Ovary (tissue), 9 donors: ENCODE measurements around the gene TMEM120B. TPM values are rescaled to one million over a fixed set of nuclear protein-coding genes. Genes with fewer than 3 reads are reported as not detected.

ENCODE experiments used
- DNase-seq, 5 donors: peaks; one replicate each; pipeline ENCODE4 v3.0.0-alpha.2; 2019 to 2020
- H3K27ac ChIP-seq, 2 donors: fragments of 200-600 bp; one replicate each; pipeline versions ENCODE4 v1.5.1 to v1.8.0; 2019 to 2022
- H3K27me3 ChIP-seq: fragments of 200-600 bp; one replicate; pipeline ENCODE4 v1.8.0; 2022
- H3K36me3 ChIP-seq: fragments of 200-600 bp; sonication (generic); one replicate; pipeline ENCODE4 v1.5.1; 2019
- H3K4me1 ChIP-seq: one replicate; pipeline ENCODE4 v1.8.1; 2013; ENCODE audit warnings: mild to moderate bottlenecking, moderate library complexity; ENCODE audit not compliant: insufficient read depth
- H3K4me3 ChIP-seq: fragments of 200-600 bp; sonication (generic); one replicate; pipeline ENCODE4 v1.5.1; 2017
- H3K9me3 ChIP-seq, 2 donors: fragments of 200-600 bp in 1 of 2; sonication (generic) in 1 of 2; one replicate each; pipeline versions ENCODE4 v1.5.1 to v1.8.1; 2013 to 2019; ENCODE audit warnings: mild to moderate bottlenecking in 1 of 2, moderate library complexity in 1 of 2
- EP300 ChIP-seq: sonication (generic); formaldehyde crosslinking; IDR thresholded peaks from one replicate; pipeline ENCODE4 v1.6.1; 2017; ENCODE audit warnings: antibody characterized with exemption
- POLR2A ChIP-seq: fragments of 450-650 bp; IDR thresholded peaks from one replicate; pipeline ENCODE4 v1.6.1; 2017; ENCODE audit warnings: antibody characterized with exemption, mild to moderate bottlenecking, moderate library complexity
- WGBS, 3 donors: extraction: QIAGEN DNeasy Blood & Tissue Kit in 1 of 3; methylation state at CpG; one replicate each; pipeline versions ENCODE4 v1.1.5 to v1.1.7; 2013 to 2017; 5-methylcytosine and 5-hydroxymethylcytosine counted together
- intact Hi-C, 4 donors: fragments of 100-400 bp; cut with DNase I; formaldehyde crosslinking; loops; one replicate each; pipeline versions ENCODE4 v1.11.0 to v1.15.1; 2022 to 2023
- polyA plus RNA-seq, 2 donors: library from polyadenylated mRNA; stranded (reverse); fragments of 200-250 nt in 1 of 2; fragments of 350-450 nt in 1 of 2; fragmentation: Illumina TruSeq in 1 of 2; extraction: RNeasy Lipid Tissue Mini Kit (QIAGEN cat#74804) in 1 of 2; gene quantifications; one replicate each; pipeline ENCODE4 v1.2.3, GENCODE V29; 2013 to 2014
- total RNA-seq, 7 donors: library from RNA; depleted of rRNA in 2 of 7; stranded (reverse); fragments of >200 nt in 2 of 7; fragmentation: NEBNext Ultra II Directional in 3 of 7; extraction: Animal tissue kit (Norgen Biotek cat#: 25700) in 3 of 7; gene quantifications; one replicate each; pipeline versions ENCODE4 v1.1.0 to v1.2.4, GENCODE V29; 2016 to 2023
- TF ChIP-seq, protein P1 (sequence below), 3 donors: fragments of 450-650 bp in 2 of 3; fragments of 200-600 bp in 1 of 3; IDR thresholded peaks; one replicate each; pipeline versions ENCODE4 v1.5.1 to v1.8.0; 2016 to 2022; ENCODE audit warnings: antibody characterized with exemption in 3 of 3, mild to moderate bottlenecking in 1 of 3
- donor health status: DM: no; HTN: no; CAD: no; lungs with moderate emphysema.
- donor health status: DM: no; HTN: no; CAD: no.
- donor health status: Bipolar disorder and iron deficiency.
- donor health status: DM: yes; HTN: yes; CAD: no.
- donor health status: DM: no; HTN: no; CAD: no.
- donor health status: DM: yes; HTN: yes; CAD: no.

The TMEM120B gene
- total and polyA plus RNA-seq, 9 donors, result 2.0 to 15.3 (median 7.1) TPM

DNA sequence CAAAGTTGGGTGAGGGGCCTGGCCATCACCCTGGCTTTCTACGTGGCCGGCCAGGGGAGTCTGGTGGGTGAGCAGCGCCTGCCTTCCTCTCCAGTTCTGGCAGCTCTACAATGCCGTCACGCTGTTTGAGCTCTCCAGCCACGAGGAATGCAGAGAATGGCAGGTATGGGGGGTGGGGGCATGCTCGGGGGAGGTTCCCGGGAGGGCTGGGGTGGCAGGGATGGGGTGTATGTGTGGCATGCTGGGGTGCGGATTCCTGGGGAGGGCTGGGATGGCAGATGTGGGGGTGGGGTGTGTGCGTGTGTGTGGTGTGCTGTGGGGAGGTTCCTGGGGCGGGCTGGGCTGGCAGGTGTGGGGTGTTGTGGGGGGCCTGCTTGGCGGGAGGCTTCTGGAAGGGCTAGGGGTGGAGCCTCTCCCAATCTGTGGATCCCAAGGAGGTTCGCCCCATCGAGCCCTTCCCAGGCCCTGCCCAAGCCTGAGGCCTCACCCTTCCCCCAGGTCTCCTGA lies 62.5 kb downstream of the TMEM120B start:
- no peaks in the 10 kb centered on the region for H3K27me3 ChIP-seq
- H3K4me1 ChIP-seq, result no peaks in the 10 kb centered on the region
- no peaks in the 10 kb centered on the region for H3K36me3 ChIP-seq
- TF ChIP-seq EP300 (no peak), POLR2A (no peak)
- TF ChIP-seq, protein P1, sequence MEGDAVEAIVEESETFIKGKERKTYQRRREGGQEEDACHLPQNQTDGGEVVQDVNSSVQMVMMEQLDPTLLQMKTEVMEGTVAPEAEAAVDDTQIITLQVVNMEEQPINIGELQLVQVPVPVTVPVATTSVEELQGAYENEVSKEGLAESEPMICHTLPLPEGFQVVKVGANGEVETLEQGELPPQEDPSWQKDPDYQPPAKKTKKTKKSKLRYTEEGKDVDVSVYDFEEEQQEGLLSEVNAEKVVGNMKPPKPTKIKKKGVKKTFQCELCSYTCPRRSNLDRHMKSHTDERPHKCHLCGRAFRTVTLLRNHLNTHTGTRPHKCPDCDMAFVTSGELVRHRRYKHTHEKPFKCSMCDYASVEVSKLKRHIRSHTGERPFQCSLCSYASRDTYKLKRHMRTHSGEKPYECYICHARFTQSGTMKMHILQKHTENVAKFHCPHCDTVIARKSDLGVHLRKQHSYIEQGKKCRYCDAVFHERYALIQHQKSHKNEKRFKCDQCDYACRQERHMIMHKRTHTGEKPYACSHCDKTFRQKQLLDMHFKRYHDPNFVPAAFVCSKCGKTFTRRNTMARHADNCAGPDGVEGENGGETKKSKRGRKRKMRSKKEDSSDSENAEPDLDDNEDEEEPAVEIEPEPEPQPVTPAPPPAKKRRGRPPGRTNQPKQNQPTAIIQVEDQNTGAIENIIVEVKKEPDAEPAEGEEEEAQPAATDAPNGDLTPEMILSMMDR (IDR thresholded peaks at IDR 0.05), result no peak
- H3K9me3 ChIP-seq, result no peaks in the 10 kb centered on the region
- H3K27ac ChIP-seq, result no peak overlapping the region
- intact Hi-C loops, result loop anchor here in 3 of 4 donors (5.0 kb wide), 2 partner anchors 73 to 78 kb away; no protein-coding TSS in a partner anchor
- 74 to 84% (median 75%) methylated on average over 14 of the region's 14 CpGs for whole genome bisulfite sequencing, 3 donors
- H3K4me3 ChIP-seq, result no peak overlapping the region
- no peak for DNase-seq

DNA sequence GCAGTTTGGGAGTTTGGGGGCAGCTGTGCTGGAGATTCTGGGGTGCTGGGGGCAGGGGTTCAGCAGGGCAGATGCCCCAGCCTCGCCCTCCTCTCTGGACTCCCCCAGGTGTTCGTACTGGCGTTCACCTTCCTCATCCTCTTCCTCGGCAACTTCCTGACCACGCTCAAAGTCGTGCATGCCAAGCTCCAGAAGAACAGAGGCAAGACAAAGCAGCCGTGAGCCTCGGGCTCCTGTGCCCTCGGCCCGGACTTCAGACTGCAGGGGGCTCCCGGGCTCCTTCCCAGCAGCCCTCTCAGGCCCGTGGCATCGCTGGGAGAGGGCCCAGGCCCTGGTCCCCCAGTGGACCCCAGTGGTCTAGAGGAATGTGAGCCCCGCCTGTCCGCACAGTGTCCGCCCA lies 62.9 kb downstream of the TMEM120B start:
- Histone ChIP-seq H3K27ac (no peak overlapping the region), H3K4me3 (no peak overlapping the region), H3K9me3 (no peaks in the 10 kb centered on the region), H3K27me3 (no peaks in the 10 kb centered on the region), H3K36me3 (no peaks in the 10 kb centered on the region), H3K4me1 (no peaks in the 10 kb centered on the region)
- intact Hi-C loops, result loop anchor here in 1 of 4 donors (5.0 kb wide), 1 partner anchor 78 kb away; no protein-coding TSS in a partner anchor
- TF ChIP-seq POLR2A, result no peak
- no peak for TF ChIP-seq EP300
- TF ChIP-seq, protein P1 (IDR thresholded peaks at IDR 0.05), result no peak
- WGBS, 3 donors, result 80 to 86% (median 83%) methylated on average over 16 of the region's 16 CpGs
- no peak for DNase-seq

DNA sequence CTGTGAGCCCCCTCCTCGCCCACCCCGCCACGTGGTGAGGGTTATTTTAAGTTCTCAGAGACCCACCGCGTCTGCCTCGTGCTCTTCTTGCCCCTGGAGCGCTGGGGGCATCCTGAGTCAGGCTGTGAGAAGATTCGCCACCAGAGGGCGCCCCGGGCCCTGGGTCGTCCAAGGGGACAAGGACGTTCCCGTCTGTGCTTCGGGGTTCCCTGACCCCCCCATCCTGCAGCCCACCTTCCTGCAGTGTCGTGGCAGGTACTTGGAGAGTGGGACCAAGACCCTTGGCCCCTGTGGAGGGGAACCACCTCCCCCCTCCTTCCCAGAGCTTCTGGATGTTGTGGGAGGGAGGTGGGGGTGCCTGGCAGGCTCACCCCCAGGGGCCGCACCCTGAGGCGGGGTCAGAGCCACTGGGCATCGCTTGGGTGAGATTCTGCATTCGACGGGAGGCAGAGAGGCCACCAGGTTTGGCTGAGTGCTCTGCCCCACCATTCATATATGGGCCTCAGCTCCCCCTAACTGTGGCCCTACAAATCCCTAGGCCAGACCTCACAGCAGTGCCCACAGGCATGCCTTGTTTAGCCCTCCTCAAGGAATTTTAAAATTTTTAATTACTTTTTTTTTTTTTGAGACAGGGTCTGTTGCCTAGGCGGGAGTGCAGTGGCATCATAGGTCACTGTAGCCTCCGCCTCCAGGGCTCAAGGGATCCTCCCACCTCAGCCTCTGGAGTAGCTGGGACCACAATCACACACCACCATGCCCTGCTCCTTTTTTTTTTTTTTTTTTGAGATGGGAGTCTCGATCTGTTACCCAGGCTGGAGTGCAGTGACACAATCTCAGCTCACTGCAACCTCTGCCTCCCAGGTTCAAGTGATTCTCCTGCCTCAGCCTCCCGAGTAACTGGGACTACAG lies 63.9 kb downstream of the TMEM120B start:
- no peak overlapping the region for H3K4me3 ChIP-seq
- TF ChIP-seq EP300, result no peak
- TF ChIP-seq, protein P1 (IDR thresholded peaks at IDR 0.05), result peak; percentile 58 to 81 (median 67)
- intact Hi-C loops, result loop anchor here in 2 of 4 donors (1.0 to 5.0 kb wide), 2 partner anchors 36 to 79 kb away; no protein-coding TSS in a partner anchor
- DNase-seq, result peak; percentile 66 to 86 (median 80)
- H3K9me3 ChIP-seq, result no peaks in the 10 kb centered on the region
- no peaks in the 10 kb centered on the region for H3K4me1 ChIP-seq
- H3K36me3 ChIP-seq, result no peaks in the 10 kb centered on the region
- H3K27me3 ChIP-seq, result no peaks in the 10 kb centered on the region
- WGBS, 3 donors, result 35 to 46% (median 45%) methylated on average over 16 to 24 of the region's 24 CpGs
- no peak overlapping the region for H3K27ac ChIP-seq

DNA sequence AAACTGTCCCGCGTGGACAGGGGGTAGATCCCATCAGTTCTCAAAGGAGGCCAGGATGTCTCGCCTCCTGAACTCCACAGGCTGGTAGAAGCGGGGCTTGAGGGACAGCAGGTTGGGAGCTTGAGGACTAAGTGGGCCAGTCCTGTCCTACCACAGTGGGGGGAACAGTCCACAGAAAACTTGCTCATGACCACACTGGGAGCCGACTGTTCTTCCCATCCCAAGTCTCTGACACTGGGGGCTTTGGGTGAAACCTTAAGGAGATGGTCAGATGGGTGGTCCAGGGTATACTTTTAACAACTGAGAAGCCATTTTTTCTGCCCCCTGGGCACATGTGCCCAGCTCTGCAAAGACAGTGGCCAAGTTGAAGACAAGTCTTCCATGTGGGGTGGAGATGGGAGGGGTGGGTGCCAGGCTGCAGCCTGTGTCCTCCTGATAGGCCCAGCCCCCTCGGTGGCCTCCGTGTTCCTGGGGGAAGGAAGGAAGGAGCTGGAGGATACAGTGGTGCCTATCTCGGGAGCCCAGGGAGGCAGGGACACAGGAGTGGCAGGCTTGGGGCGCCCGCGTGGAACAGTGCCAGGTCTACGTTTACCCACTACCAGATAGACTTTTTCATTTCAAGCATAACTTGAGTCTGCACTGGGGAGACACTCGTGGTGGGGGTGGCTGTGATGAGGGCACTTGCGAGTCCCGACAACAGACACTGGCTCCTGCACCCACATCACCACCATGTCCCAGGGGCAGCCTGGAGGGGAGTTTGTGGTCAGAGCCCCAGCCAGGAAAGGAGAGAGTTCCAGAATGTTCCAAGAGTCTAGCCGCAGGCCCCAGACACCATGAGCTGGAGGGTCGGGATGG lies 66.2 kb downstream of the TMEM120B start:
- TF ChIP-seq, protein P1 (IDR thresholded peaks at IDR 0.05), result no peak
- TF ChIP-seq POLR2A (no peak), EP300 (no peak)
- no peak overlapping the region for H3K4me3 ChIP-seq
- no peaks in the 10 kb centered on the region for H3K36me3 ChIP-seq
- H3K27ac ChIP-seq, result no peak overlapping the region
- no peaks in the 10 kb centered on the region for H3K27me3 ChIP-seq
- no peak for DNase-seq
- intact Hi-C loops, result loop anchor here in 1 of 4 donors (5.0 kb wide), 1 partner anchor 81 kb away; no protein-coding TSS in a partner anchor
- H3K9me3 ChIP-seq, result no peaks in the 10 kb centered on the region
- H3K4me1 ChIP-seq, result peaks cover 2% of the 10 kb centered on the region
- WGBS, 3 donors, result 82 to 85% (median 85%) methylated on average over 17 of the region's 17 CpGs
